Brain pericyte (primary cell): ENCODE results near the gene KAZN.

Experiments used
- DNase-seq: peaks from one replicate; pipeline ENCODE4 v3.0.0-alpha.2; 2012; ENCODE audit warnings: low read depth, low spot score

KAZN gene

GRCh38 chr1:14853518-14853917 lies 255.0 kb downstream of the KAZN start:
- DNase-seq: no peak

GRCh38 chr1:14855268-14855667 lies 256.8 kb downstream of the KAZN start:
- DNase-seq: no peak

- no peak for DNase-seq
These were observed 257.3 kb downstream of the KAZN start for GRCh38 chr1:14855801-14856200.

GRCh38 chr1:14857436-14858195 lies 259.1 kb downstream of the KAZN start:
- no peak for DNase-seq

GRCh38 chr1:14862114-14862771 lies 263.8 kb downstream of the KAZN start:
- DNase-seq: no peak

- no peak for DNase-seq
These were observed 266.6 kb downstream of the KAZN start for GRCh38 chr1:14865106-14865505.

GRCh38 chr1:14866911-14867612 lies 268.6 kb downstream of the KAZN start:
- DNase-seq: no peak

GRCh38 chr1:14869187-14869586 lies 270.7 kb downstream of the KAZN start:
- no peak for DNase-seq

GRCh38 chr1:14871218-14871970 lies 272.9 kb downstream of the KAZN start:
- DNase-seq: no peak

- DNase-seq: no peak
These were observed 274.3 kb downstream of the KAZN start for GRCh38 chr1:14872762-14873161.

- no peak for DNase-seq
These were observed 275.2 kb downstream of the KAZN start for GRCh38 chr1:14873677-14874076.

GRCh38 chr1:14875524-14876509 lies 277.3 kb downstream of the KAZN start:
- no peak for DNase-seq

- no peak for DNase-seq
These were observed 278.3 kb downstream of the KAZN start for GRCh38 chr1:14876747-14877146.

- DNase-seq: no peak
These were observed 278.7 kb downstream of the KAZN start for GRCh38 chr1:14877224-14877623.

- DNase-seq: no peak
These were observed 279.6 kb downstream of the KAZN start for GRCh38 chr1:14878124-14878523.

GRCh38 chr1:14878951-14879350 lies 280.5 kb downstream of the KAZN start:
- no peak for DNase-seq

GRCh38 chr1:14880456-14881316 lies 282.2 kb downstream of the KAZN start:
- no peak for DNase-seq

GRCh38 chr1:14881775-14882672 lies 283.5 kb downstream of the KAZN start:
- DNase-seq: no peak
